ENCODE results near the gene GTF2H3. TPM values are rescaled to one million over a fixed set of nuclear protein-coding genes. Genes with fewer than 3 reads are reported as not detected.

GTF2H3 gene
- polyA plus RNA-seq, 1 of the 3 experiments (the other 2 are of a cell fraction): 22.4 TPM

DNA sequence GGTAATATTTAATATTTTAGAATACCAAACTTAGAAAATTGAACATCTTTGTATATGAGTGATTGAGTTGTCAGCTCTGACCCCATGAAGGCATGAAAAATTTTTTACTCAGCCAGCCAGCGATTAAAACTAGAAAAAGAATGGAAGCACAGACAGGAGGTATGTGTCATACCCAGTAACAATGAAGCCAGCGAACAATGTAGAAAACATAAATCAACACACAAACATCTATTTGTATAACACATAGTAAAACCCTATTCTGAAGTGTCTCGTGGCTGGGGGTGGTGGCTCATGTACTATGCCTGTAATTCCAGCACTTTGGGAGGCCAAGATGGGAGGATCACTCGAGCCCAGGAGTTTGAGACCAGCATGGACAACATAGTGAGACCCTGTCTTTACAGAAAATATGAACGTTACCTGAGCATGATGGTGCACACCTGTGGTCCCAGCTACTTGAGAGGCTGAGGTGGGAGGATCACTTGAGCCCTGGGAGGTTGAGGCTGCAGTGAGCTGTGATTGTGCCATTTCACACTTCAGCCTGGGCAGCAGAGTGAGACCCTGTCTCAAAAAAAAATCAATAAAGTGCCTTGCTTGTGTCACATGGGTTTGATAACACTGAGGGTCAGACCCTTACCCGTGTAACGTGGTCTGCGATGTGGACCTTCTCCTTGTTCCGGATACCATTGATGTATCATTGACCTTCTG lies 43.1 kb downstream of the GTF2H3 start:
- ChIA-PET CTCF (no interaction called here), POLR2A (no interaction called here)
- peaks cover 3% of the 10 kb centered on the region in 2 experiments; a peak in 2 of 4 replicates for H3K4me1 ChIP-seq (ENCODE audit: control insufficient read depth in 1 of 2, insufficient read depth in 2 of 2, low read depth in 1 of 2, low read length in 1 of 2)
- no peaks in the 10 kb centered on the region for H3F3A ChIP-seq (replicated peaks; ENCODE audit: insufficient read depth)
- 87% methylated on average over 9 of the region's 9 CpGs for WGBS (ENCODE audit: low lambda C conversion rate)
- H3K4me2 ChIP-seq: no peak overlapping the region
- H3K9me2 ChIP-seq: no peaks in the 10 kb centered on the region
- no peak for DNase-seq
- peaks cover 4 to 29% of the 10 kb centered on the region in 2 experiments for H3K36me3 ChIP-seq (replicated peaks in 1 of 2; ENCODE audit: control insufficient read depth in 1 of 2, insufficient read depth in 2 of 2, low read length in 1 of 2)
- no peak overlapping the region for H3K9ac ChIP-seq
- H4K20me1 ChIP-seq (ENCODE audit: insufficient read depth): no peaks in the 10 kb centered on the region
- TF ChIP-seq, protein P1, sequence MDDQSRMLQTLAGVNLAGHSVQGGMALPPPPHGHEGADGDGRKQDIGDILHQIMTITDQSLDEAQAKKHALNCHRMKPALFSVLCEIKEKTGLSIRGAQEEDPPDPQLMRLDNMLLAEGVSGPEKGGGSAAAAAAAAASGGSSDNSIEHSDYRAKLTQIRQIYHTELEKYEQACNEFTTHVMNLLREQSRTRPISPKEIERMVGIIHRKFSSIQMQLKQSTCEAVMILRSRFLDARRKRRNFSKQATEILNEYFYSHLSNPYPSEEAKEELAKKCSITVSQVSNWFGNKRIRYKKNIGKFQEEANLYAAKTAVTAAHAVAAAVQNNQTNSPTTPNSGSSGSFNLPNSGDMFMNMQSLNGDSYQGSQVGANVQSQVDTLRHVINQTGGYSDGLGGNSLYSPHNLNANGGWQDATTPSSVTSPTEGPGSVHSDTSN (IDR thresholded peaks at IDR 0.05): no peak
- TF ChIP-seq EZH2phosphoT487 (IDR thresholded peaks at IDR 0.05; ENCODE audit: borderline replicate concordance, low read depth) (no peak), SMC3 (IDR thresholded peaks at IDR 0.05; ENCODE audit: low read depth, low read length) (no peak), YY1 (IDR thresholded peaks at IDR 0.05; ENCODE audit: low read depth) (no peak), RCOR1 (IDR thresholded peaks at IDR 0.05; ENCODE audit: low read length) (no peak), JUND (IDR thresholded peaks at IDR 0.05) (no peak), RFX5 (IDR thresholded peaks at IDR 0.05; ENCODE audit: low read length) (no peak), MXI1 (IDR thresholded peaks at IDR 0.05; ENCODE audit: low read depth, low read length) (no peak), GABPA (IDR thresholded peaks at IDR 0.05; ENCODE audit: low read depth) (no peak), MEF2A (IDR thresholded peaks at IDR 0.05; ENCODE audit: borderline replicate concordance, low read depth) (no peak)
- TF ChIP-seq, protein P2, sequence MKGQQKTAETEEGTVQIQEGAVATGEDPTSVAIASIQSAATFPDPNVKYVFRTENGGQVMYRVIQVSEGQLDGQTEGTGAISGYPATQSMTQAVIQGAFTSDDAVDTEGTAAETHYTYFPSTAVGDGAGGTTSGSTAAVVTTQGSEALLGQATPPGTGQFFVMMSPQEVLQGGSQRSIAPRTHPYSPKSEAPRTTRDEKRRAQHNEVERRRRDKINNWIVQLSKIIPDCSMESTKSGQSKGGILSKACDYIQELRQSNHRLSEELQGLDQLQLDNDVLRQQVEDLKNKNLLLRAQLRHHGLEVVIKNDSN (IDR thresholded peaks at IDR 0.05; ENCODE audit: borderline replicate concordance, low read depth): no peak
- TF ChIP-seq, protein P3, sequence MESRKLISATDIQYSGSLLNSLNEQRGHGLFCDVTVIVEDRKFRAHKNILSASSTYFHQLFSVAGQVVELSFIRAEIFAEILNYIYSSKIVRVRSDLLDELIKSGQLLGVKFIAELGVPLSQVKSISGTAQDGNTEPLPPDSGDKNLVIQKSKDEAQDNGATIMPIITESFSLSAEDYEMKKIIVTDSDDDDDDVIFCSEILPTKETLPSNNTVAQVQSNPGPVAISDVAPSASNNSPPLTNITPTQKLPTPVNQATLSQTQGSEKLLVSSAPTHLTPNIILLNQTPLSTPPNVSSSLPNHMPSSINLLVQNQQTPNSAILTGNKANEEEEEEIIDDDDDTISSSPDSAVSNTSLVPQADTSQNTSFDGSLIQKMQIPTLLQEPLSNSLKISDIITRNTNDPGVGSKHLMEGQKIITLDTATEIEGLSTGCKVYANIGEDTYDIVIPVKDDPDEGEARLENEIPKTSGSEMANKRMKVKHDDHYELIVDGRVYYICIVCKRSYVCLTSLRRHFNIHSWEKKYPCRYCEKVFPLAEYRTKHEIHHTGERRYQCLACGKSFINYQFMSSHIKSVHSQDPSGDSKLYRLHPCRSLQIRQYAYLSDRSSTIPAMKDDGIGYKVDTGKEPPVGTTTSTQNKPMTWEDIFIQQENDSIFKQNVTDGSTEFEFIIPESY (IDR thresholded peaks at IDR 0.05; ENCODE audit: borderline replicate concordance, low read depth): no peak
- TF ChIP-seq, protein P4, sequence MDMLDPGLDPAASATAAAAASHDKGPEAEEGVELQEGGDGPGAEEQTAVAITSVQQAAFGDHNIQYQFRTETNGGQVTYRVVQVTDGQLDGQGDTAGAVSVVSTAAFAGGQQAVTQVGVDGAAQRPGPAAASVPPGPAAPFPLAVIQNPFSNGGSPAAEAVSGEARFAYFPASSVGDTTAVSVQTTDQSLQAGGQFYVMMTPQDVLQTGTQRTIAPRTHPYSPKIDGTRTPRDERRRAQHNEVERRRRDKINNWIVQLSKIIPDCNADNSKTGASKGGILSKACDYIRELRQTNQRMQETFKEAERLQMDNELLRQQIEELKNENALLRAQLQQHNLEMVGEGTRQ (IDR thresholded peaks at IDR 0.05; ENCODE audit: borderline replicate concordance, low read depth, low read length): no peak
- TF ChIP-seq, protein P5, sequence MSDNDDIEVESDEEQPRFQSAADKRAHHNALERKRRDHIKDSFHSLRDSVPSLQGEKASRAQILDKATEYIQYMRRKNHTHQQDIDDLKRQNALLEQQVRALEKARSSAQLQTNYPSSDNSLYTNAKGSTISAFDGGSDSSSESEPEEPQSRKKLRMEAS (IDR thresholded peaks at IDR 0.05; ENCODE audit: low read depth): no peak
- no peak overlapping the region for H3K4me3 ChIP-seq (ENCODE audit: low read depth in 2 of 2, low read length in 1 of 2)
- no peaks in the 10 kb centered on the region for H3K9me3 ChIP-seq
- H3K27me3 ChIP-seq (ENCODE audit: insufficient read depth): no peaks in the 10 kb centered on the region
- no peaks in the 10 kb centered on the region for H3K79me2 ChIP-seq (ENCODE audit: insufficient read depth)
- H3K27ac ChIP-seq (ENCODE audit: low read depth in 2 of 2, low read length in 1 of 2): no peak overlapping the region
- no peak overlapping the region for H2AFZ ChIP-seq (ENCODE audit: low read depth)

All from SK-N-SH (cell line).